NCI-H2029 treated with DMSO at 0.1 percent for 48 hours (cell line): ENCODE data around the gene MYLK4.

ENCODE experiments used
- DNase-seq: peaks from one replicate; lab custom pipeline; 2025; lab: John Stamatoyannopoulos, UW

MYLK4 gene

DNA sequence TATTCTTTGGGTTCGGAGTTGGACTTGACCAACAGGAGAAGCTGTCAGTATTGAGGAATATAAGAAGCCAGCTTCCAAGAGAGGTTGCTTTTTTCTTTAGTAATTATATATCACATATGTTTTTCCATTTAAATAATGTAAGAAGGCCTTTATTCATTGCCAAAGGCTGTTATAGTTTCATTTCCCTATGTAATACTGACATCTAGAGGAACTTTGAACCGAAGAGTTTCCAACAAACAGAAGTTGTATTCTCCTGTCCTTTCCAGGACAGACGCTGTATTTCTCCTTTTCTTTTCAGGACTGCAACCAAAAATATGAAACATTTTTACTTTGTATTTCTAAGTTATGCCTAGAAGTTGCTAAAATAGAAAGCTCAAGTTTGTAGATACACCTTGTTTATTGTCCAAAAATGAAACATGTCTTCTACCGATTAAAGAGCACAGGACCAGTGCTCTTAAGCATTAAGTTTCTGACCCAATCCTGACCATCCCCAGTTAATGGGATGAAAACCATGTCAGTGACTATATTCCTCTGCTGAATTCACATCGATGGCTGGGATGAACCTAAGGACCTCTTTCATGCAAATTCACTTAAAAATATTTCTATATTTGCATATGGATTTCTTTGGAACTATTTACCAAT, 55.1 kb downstream of the MYLK4 start:
- DNase-seq = no peak

DNA sequence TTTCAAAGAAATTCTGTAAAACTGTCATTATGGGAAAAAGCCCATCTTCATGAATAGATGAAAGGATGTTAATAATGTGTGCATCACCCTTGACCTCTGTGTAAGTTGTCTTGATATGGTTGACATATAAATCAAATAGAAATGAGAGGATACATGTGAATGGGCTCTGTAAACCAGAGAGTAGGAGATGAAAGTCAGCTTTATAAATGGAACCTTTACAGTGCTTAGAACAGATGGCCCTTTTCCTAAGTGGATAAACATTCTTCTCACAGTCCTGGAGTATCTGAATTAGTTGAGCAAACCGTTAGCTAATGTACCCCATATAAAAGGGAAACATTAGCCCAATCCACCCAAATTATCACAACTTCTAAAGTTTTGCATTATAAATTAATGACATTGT, 57.5 kb downstream of the MYLK4 start:
- no peak for DNase-seq

GRCh38 chr6:2688401-2689064, 62.2 kb downstream of the MYLK4 start:
- no peak for DNase-seq

- no peak for DNase-seq
Observed at GRCh38 chr6:2687456-2687855, 63.3 kb downstream of the MYLK4 start.

GRCh38 chr6:2686515-2686914, 64.2 kb downstream of the MYLK4 start:
- no peak for DNase-seq

DNA sequence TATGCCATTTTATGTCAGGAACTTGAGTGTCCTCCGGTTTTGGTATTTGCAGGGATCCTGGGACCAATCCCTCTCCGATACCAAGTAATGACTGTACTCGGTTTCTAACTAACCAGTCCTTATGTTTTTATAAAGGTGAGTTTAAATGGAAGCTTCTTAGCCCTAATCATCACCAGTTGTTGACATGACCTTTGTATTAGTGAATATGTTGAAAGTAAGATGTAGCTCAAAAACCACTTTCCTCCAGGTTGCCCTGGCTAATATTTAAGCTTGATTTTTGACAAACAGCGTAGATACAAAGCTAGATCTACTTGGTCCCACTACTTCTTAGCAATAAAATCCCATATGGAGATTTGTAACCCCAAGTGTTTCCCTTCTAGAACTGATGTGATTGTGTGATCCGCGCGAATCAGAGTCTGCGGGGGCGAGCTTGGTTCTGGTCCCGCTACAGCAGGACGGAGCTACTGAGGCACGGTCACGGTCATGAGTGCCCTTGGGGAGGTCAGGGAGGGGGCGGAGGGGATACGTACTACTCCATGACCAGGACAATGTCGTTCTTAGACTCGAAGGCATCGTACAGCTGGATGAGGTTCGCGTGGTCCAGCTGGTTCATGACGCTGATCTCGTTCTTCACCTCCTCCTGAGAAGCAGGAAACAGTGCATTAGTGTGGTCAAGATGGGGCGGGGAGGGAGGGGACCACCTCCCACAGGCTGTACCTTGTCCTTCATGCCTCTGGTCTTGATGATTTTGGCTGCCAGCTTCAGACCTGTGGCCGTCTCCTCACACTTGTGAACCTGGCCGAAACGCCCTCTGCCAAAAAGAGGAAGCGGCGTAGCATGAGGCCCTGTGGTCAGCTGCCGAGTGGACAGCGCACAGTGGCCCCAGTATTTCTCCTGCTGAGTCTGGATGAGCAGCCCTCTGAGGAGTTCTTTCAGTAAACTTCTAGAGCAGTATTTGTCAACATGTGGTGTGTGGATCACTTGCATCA, 65.7 kb downstream of the MYLK4 start:
- no peak for DNase-seq

DNA sequence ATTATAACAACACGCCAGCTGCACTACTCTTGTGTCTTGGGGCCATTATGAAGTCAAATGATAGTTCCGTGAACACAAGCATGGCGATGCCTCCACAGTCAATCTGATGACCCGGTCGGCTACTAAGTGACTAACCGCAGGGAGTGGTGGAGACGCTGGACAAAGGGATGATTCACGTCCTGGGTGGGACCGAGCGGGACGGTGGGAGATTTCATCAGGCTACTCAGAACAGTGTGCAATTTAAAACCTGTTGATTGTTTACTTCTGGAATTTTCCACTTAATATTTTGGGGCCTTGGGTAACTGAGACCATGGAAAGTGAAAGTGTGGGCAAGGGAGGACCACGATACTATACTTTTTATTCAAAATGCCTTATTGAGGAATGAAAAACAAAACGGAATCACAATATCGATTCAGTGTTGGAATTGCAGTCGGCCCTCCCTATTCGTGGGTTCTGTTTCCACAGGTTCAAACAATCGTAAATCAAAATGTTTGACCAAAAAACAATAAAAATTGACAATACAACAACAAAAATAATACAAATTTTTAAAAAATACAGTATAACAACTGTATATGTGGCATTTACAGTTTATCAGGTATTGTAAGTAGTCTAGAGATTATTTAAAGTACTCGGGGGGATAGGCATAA, 66.5 kb downstream of the MYLK4 start:
- no peak for DNase-seq

DNA sequence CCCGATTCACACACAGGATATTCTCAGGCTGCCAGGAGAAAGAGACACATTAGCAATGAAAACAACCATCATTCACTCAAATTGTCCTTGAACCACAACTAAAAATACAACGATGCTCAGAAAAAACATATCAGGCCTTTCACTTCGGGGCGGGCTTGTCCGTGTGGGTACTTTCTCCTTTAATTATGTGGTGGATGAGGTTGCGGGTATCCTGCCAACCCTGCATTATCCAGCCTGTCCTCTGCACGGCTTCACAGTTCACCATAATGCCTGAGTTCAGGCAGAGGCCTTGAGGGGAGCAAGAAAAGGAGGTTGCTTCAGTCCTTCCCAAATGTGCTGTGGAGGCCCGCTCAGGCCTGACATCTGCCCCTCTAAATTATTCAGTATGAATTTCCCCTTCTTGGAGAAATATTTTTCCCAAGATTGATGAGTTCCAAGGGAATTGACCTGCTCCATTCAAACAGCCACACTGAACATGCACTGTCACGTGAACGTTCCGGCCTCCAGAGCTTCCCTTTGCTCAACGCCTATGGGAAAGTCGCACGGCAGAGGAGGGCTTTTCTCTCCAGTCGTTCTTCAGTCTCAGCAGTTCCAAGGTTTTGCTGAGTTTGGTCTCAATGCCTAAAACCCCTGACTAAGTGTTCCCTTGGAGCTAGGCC, 70.3 kb downstream of the MYLK4 start:
- DNase-seq = no peak

DNA sequence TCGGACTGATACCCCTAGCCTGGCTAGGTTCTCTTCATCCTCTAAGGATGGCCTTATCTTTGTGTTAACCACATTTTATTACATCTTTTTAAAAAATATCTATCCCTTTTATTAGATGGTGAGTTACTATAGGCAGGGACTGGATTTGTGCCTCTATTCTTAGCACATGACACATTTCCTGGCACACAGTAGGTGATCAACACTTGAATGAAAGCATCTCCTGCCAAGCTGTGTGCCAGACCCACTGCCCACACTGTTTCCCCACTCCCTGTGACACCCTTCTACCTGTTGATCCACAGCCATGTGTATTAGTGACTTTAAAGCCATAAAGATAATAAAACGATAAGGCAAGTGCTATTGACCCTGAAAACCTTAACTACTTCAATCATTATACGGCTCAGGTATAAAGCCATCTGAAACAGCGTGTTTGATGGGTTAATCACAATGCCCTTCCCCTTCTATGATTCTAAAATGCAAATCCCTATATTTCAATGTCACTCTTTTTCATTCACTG, 73.6 kb downstream of the MYLK4 start:
- DNase-seq = no peak

GRCh38 chr6:2676048-2676447, 74.7 kb downstream of the MYLK4 start:
- no peak for DNase-seq

DNA sequence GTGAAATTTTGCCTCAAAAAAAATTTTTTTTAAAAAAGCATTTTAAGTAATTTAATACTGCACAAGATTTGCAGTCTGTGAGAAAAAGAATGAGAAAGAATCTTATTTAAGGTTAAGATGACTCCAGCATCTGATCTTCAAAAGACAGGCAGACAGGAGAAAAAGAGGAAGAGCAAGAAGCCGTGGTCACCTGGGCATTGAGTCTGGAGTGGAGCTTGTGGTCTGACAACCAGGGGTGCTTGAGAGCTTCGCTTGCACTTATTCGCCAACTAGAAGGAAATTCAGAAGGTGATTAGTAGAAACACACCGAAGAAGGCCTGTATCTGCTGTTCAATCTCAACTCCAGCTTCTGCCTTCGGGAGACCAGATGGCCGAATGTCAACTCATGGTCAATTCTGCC, 75.9 kb downstream of the MYLK4 start:
- no peak for DNase-seq

DNA sequence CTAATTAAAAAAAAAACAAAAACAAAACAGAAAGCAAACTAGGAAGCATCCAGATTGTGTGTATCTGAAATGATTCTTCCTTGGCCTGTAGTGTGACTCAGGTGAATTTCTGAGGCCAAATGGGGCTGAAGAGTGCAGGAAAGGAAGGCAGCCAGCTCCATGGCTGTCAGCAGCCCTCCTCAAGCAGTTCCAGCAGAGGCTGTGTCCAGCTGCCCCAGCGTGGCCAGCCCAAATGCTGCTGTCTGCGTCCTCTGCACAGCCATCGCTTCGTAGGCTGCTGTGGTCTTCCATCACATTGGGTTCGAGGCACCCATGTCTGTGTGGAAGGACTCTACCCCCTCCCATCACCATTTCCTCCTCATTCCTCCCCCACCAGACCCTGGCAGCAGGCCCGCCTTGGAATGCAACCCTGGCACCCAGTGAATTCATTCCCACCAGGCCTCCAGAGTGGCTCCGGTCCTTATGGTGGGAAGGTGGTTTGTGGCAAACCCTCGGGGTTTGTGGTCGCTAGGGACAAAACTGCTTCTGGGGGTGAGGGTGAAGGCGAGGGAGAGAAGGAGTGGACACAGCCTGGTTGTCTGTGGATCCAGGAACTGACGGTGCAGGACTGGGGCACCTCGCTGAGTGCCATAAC, 81.5 kb downstream of the MYLK4 start:
- DNase-seq = no peak

- no peak for DNase-seq
Observed at GRCh38 chr6:2667617-2668016, 83.1 kb downstream of the MYLK4 start.

GRCh38 chr6:2666906-2667575, 83.7 kb downstream of the MYLK4 start:
- no peak for DNase-seq

DNA sequence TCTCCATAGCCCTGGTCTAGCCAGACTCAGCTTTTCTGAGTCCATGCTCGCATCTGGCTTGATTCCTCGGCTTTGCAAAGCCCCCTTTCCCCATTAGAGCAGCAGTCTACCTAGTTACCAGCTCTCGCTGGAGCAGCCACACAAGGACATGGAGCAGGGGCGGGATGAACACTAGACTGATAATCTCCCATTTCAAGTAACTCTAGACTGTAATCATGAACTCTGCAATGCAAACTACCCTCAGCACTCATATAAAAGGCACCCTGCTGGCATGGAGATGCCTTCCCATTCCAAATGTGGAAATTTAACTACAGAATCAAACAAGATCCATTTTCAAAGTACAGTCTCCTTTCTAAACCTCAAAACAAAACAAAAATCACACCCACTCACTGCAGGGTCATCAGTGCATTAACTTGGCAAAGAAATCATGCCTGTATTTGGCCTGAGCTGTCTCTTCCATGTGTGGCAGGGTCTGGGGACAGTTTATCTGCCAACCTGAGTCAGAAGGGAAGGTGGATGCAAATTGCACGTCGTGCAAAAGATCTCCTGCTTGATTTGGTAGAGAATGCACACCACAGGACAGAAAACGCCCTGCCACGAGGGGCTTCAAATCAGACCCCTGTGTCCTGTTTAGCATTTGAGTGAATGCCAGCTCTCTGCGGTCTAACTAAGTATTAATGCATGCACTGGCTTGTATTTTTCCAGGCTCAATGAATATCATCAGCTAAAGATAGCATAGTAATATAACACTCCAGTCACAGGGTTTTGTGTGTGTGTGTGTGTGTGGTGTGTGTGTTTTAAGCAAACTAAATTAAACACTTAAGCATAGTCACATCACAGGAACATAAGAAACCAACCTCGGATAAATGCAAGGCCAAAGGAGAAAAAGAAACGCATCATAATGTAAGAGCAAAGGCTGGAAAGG, 85.3 kb downstream of the MYLK4 start:
- peak; percentile 10 for DNase-seq

GRCh38 chr6:2663123-2663522, 87.6 kb downstream of the MYLK4 start:
- no peak for DNase-seq

- DNase-seq = no peak
Observed at GRCh38 chr6:2661651-2662050, 89.1 kb downstream of the MYLK4 start.

- DNase-seq = no peak
Observed at GRCh38 chr6:2659882-2660281, 90.8 kb downstream of the MYLK4 start.

- no peak for DNase-seq
Observed at GRCh38 chr6:2659381-2659780, 91.3 kb downstream of the MYLK4 start.
